CD4-positive, CD25-positive, alpha-beta regulatory T cell (primary cell): ENCODE results near the gene PLA2G1B. TPM values are rescaled to one million over a fixed set of nuclear protein-coding genes. Genes with fewer than 3 reads are reported as not detected.

Experiments used
- ATAC-seq, 2 donors: fragments of 150-1000 bp; cut with Tn5 transposase; one replicate each; pipeline ENCODE4 v1.10.0; 2021; ENCODE audit warnings: low read depth in 2 of 2, moderate number of reproducible peaks in 2 of 2, moderate library complexity in 1 of 2
- DNase-seq, 3 donors: peaks; one replicate each; pipeline versions ENCODE4 v3.0.0 to v3.0.0-alpha.2; 2012 to 2022; ENCODE audit warnings: mixed read lengths in 1 of 3
- H3K27ac ChIP-seq: one replicate; pipeline ENCODE4 v1.7.0; 2013; ENCODE audit warnings: mild to moderate bottlenecking, low read length; ENCODE audit not compliant: insufficient read depth, poor library complexity, severe bottlenecking
- H3K27me3 ChIP-seq: one replicate; pipeline ENCODE4 v1.7.0; 2013; ENCODE audit warnings: low read length; ENCODE audit not compliant: control insufficient read depth, insufficient read depth
- H3K36me3 ChIP-seq: one replicate; pipeline ENCODE4 v1.7.0; 2013; ENCODE audit warnings: mild to moderate bottlenecking, low read length, moderate library complexity; ENCODE audit not compliant: control insufficient read depth, insufficient read depth
- H3K4me1 ChIP-seq: 2 replicates; pipeline ENCODE4 v1.7.0; 2013; ENCODE audit warnings: mild to moderate bottlenecking, low read length; ENCODE audit not compliant: insufficient read depth, control insufficient read depth, poor library complexity, severe bottlenecking
- H3K4me3 ChIP-seq: one replicate; pipeline ENCODE4 v1.7.0; 2013; ENCODE audit warnings: low read depth, mild to moderate bottlenecking, low read length, moderate library complexity
- H3K9me3 ChIP-seq, 2 experiments: 1 replicate in 1 of 2; 2 replicates in 1 of 2; pipeline ENCODE4 v1.7.0; 2013; ENCODE audit warnings: low read length in 2 of 2, mild to moderate bottlenecking in 1 of 2, moderate library complexity in 1 of 2; ENCODE audit not compliant: control insufficient read depth in 2 of 2
- H3K27ac Mint-ChIP-seq, 3 donors: one replicate each; pipeline ENCODE4 v1.8.0; 2020 to 2022; ENCODE audit warnings: mild to moderate bottlenecking in 3 of 3, mixed read lengths in 3 of 3, moderate library complexity in 2 of 3
- H3K27me3 Mint-ChIP-seq: one replicate; pipeline ENCODE4 v1.8.0; 2022; ENCODE audit warnings: mild to moderate bottlenecking, mixed read lengths
- H3K36me3 Mint-ChIP-seq: one replicate; pipeline ENCODE4 v1.8.0; 2020; ENCODE audit warnings: mixed read lengths
- H3K4me1 Mint-ChIP-seq, 4 donors: one replicate each; pipeline ENCODE4 v1.8.0; 2020 to 2022; ENCODE audit warnings: mixed read lengths in 4 of 4, mild to moderate bottlenecking in 1 of 4
- H3K4me3 Mint-ChIP-seq, 4 donors: one replicate each; pipeline ENCODE4 v1.8.0; 2020 to 2022; ENCODE audit warnings: mild to moderate bottlenecking in 4 of 4, mixed read lengths in 4 of 4, moderate library complexity in 3 of 4
- H3K9me3 Mint-ChIP-seq, 7 donors: one replicate each; pipeline ENCODE4 v1.8.0; 2020 to 2022; ENCODE audit warnings: mixed read lengths in 7 of 7, mild to moderate bottlenecking in 3 of 7, moderate library complexity in 2 of 7
- polyA plus RNA-seq, 4 donors: library from polyadenylated mRNA; unstranded; fragments of 300-500 nt; fragmentation: Illumina TruSeq; gene quantifications; one replicate each; pipeline ENCODE4 v1.2.3, GENCODE V29; 2021
- total RNA-seq: library from RNA; stranded (reverse); gene quantifications from one replicate; pipeline ENCODE4 v1.2.3, GENCODE V29; 2022

The PLA2G1B gene
- total and polyA plus RNA-seq, 5 donors from 2014 or later = 0.44 TPM; not detected in 4

- Histone ChIP-seq H3K27me3 (peaks cover 32% of the 10 kb centered on the region), H3K27ac (no peak within 1 kb of the TSS), H3K4me3 (no peak within 1 kb of the TSS), H3K36me3 (no peaks in the 10 kb centered on the region), H3K4me1 (peaks cover 12% of the 10 kb centered on the region), H3K9me3 (no peaks in the 10 kb centered on the region)
- no peak for DNase-seq
- Mint-ChIP-seq H3K27me3 (peaks cover 80% of the 10 kb centered on the region), H3K4me1 (peaks cover 0 to 28% (median 4%) of the 10 kb centered on the region in 4 donors), H3K27ac (no peak within 1 kb of the TSS), H3K4me3 (peak within 1 kb of the TSS; percentile 49 to 84 (median 73)), H3K9me3 (peaks cover 0 to 8% (median 0%) of the 10 kb centered on the region in 7 donors), H3K36me3 (no peaks in the 10 kb centered on the region)
- ATAC-seq = no peak
These were observed 41.4 kb upstream of the PLA2G1B start, which contains the start of gene MSI1 for GRCh38 chr12:120368789-120369602. Gene MSI1 (minus strand): TSS chr12:120369164. CDS start chr12:120369091, 73 bp downstream.

GRCh38 chr12:120367924-120368788 lies 40.6 kb upstream of the PLA2G1B start:
- DNase-seq (no peak), ATAC-seq (no peak)
- H3K4me1 Mint-ChIP-seq = peaks cover 0 to 28% (median 4%) of the 10 kb centered on the region in 4 donors
- Histone ChIP-seq H3K4me1 (peaks cover 12% of the 10 kb centered on the region), H3K36me3 (no peaks in the 10 kb centered on the region), H3K9me3 (no peaks in the 10 kb centered on the region), H3K27me3 (peaks cover 31% of the 10 kb centered on the region), H3K27ac (no peak overlapping the region), H3K4me3 (no peak overlapping the region)
- H3K9me3 Mint-ChIP-seq = peaks cover 0 to 8% (median 0%) of the 10 kb centered on the region in 7 donors
- no peaks in the 10 kb centered on the region for H3K36me3 Mint-ChIP-seq
- peak overlapping the region in 2 of 4 donors; percentile 36 to 68 for H3K4me3 Mint-ChIP-seq
- peaks cover 83% of the 10 kb centered on the region for H3K27me3 Mint-ChIP-seq
- no peak overlapping the region for H3K27ac Mint-ChIP-seq

GRCh38 chr12:120367233-120367923 lies 39.8 kb upstream of the PLA2G1B start:
- Mint-ChIP-seq H3K4me1 (peaks cover 0 to 28% (median 4%) of the 10 kb centered on the region in 4 donors), H3K36me3 (no peaks in the 10 kb centered on the region), H3K4me3 (peak overlapping the region in 3 of 4 donors; percentile 36 to 88 (median 68)), H3K9me3 (peaks cover 0 to 8% (median 0%) of the 10 kb centered on the region in 7 donors), H3K27me3 (peaks cover 80% of the 10 kb centered on the region), H3K27ac (no peak overlapping the region)
- H3K27me3 ChIP-seq = peaks cover 27% of the 10 kb centered on the region
- DNase-seq (no peak), ATAC-seq (no peak)
- no peak overlapping the region for H3K4me3 ChIP-seq
- H3K4me1 ChIP-seq = peaks cover 12% of the 10 kb centered on the region
- no peak overlapping the region for H3K27ac ChIP-seq
- H3K36me3 ChIP-seq = no peaks in the 10 kb centered on the region
- H3K9me3 ChIP-seq = no peaks in the 10 kb centered on the region

GRCh38 chr12:120366845-120367232 lies 39.3 kb upstream of the PLA2G1B start:
- no peaks in the 10 kb centered on the region for H3K9me3 ChIP-seq
- H3K4me3 ChIP-seq = no peak overlapping the region
- peak overlapping the region in 1 of 4 donors; percentile 57 for H3K4me3 Mint-ChIP-seq
- H3K4me1 Mint-ChIP-seq = peaks cover 0 to 28% (median 6%) of the 10 kb centered on the region in 4 donors
- peaks cover 80% of the 10 kb centered on the region for H3K27me3 Mint-ChIP-seq
- H3K27me3 ChIP-seq = peaks cover 26% of the 10 kb centered on the region
- H3K36me3 Mint-ChIP-seq = no peaks in the 10 kb centered on the region
- H3K4me1 ChIP-seq = peaks cover 12% of the 10 kb centered on the region
- no peaks in the 10 kb centered on the region for H3K36me3 ChIP-seq
- no peak for DNase-seq
- H3K9me3 Mint-ChIP-seq = peaks cover 0 to 8% (median 0%) of the 10 kb centered on the region in 7 donors
- ATAC-seq = no peak
- no peak overlapping the region for H3K27ac Mint-ChIP-seq
- H3K27ac ChIP-seq = no peak overlapping the region

DNA sequence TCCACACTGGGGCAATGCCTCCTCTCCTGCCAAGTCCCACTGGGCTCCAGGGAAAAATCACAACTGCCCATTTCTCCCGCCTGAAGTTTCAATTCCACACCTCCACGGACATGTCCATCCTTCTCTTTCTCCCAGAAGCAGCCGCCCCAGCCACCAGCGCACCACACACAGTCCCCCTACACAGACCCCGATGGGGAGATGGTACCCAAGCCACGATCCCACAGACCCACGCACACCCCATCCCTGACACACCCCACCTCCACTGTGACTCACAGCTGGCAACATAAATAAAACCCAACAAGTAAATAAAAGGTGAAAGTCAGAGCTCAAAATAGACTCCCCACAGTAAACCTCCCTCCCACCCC lies 38.7 kb upstream of the PLA2G1B start:
- Mint-ChIP-seq H3K36me3 (no peaks in the 10 kb centered on the region), H3K4me1 (peaks cover 0 to 30% (median 6%) of the 10 kb centered on the region in 4 donors), H3K27me3 (peaks cover 75% of the 10 kb centered on the region), H3K4me3 (no peak overlapping the region), H3K9me3 (peaks cover 0 to 8% (median 0%) of the 10 kb centered on the region in 7 donors), H3K27ac (no peak overlapping the region)
- no peaks in the 10 kb centered on the region for H3K9me3 ChIP-seq
- H3K27ac ChIP-seq = no peak overlapping the region
- H3K4me3 ChIP-seq = no peak overlapping the region
- no peak for ATAC-seq
- no peak for DNase-seq
- peaks cover 12% of the 10 kb centered on the region for H3K4me1 ChIP-seq
- peaks cover 21% of the 10 kb centered on the region for H3K27me3 ChIP-seq
- no peaks in the 10 kb centered on the region for H3K36me3 ChIP-seq

- Histone ChIP-seq H3K4me1 (peaks cover 12% of the 10 kb centered on the region), H3K27ac (no peak overlapping the region), H3K9me3 (no peaks in the 10 kb centered on the region), H3K4me3 (no peak overlapping the region), H3K36me3 (no peaks in the 10 kb centered on the region), H3K27me3 (peaks cover 19% of the 10 kb centered on the region)
- no peak overlapping the region for H3K4me3 Mint-ChIP-seq
- no peaks in the 10 kb centered on the region for H3K36me3 Mint-ChIP-seq
- peaks cover 0 to 30% (median 6%) of the 10 kb centered on the region in 4 donors for H3K4me1 Mint-ChIP-seq
- no peak overlapping the region for H3K27ac Mint-ChIP-seq
- DNase-seq (no peak), ATAC-seq (no peak)
- peaks cover 0 to 6% (median 0%) of the 10 kb centered on the region in 7 donors for H3K9me3 Mint-ChIP-seq
- peaks cover 76% of the 10 kb centered on the region for H3K27me3 Mint-ChIP-seq
These were observed 38.2 kb upstream of the PLA2G1B start for GRCh38 chr12:120365675-120366340.

- no peak overlapping the region for H3K27ac ChIP-seq
- no peak overlapping the region for H3K4me3 ChIP-seq
- H3K9me3 Mint-ChIP-seq = peaks cover 0 to 2% (median 0%) of the 10 kb centered on the region in 7 donors
- H3K36me3 Mint-ChIP-seq = no peaks in the 10 kb centered on the region
- no peaks in the 10 kb centered on the region for H3K9me3 ChIP-seq
- H3K4me1 ChIP-seq = peaks cover 10% of the 10 kb centered on the region
- no peaks in the 10 kb centered on the region for H3K36me3 ChIP-seq
- peaks cover 0 to 17% (median 2%) of the 10 kb centered on the region in 4 donors for H3K4me1 Mint-ChIP-seq
- no peak overlapping the region for H3K4me3 Mint-ChIP-seq
- ATAC-seq = no peak
- H3K27ac Mint-ChIP-seq = no peak overlapping the region
- H3K27me3 Mint-ChIP-seq = peaks cover 76% of the 10 kb centered on the region
- peaks cover 16% of the 10 kb centered on the region for H3K27me3 ChIP-seq
- DNase-seq = no peak
These were observed 36.9 kb upstream of the PLA2G1B start for GRCh38 chr12:120364487-120364886.
